ENCODE data around the gene SRGAP1. TPM values are rescaled to one million over a fixed set of nuclear protein-coding genes. Genes with fewer than 3 reads are reported as not detected.

Gene SRGAP1
- total RNA-seq, 1 experiment from 2014 or later, result 28.3 TPM

DNA sequence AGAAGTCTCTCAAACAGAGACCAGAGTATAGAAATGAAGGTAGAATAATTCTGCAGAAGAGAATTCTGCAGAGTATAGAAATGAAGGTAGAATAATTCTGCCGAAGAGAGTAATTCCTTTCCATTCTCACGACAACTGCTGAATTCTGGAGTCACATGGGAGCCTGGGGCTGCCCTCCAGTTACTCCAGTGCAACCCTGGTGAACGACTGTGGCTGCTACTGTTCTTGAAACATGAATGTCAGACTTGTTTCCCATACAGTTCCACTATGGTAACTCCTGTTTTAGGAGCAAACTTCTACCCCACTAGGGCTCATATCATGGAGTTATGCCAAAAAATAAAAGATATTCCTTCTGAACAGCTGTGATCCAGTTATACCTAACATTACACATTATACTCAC lies 213.2 kb downstream of the SRGAP1 start:
- DNase-seq, result no peak
- peaks cover 6% of the 10 kb centered on the region for H3K36me3 Mint-ChIP-seq (ENCODE audit: insufficient read depth, unreplicated experiment)
- no peaks in the 10 kb centered on the region for H3K9me3 Mint-ChIP-seq (ENCODE audit: low read depth, unreplicated experiment)
- CTCF ChIA-PET, result no interaction called here
- no peak overlapping the region for H3K27ac Mint-ChIP-seq (ENCODE audit: unreplicated experiment)
- no peaks in the 10 kb centered on the region for H3K27me3 Mint-ChIP-seq (ENCODE audit: unreplicated experiment)
- no TSS peak for BruUV-seq (replicated peaks)
- TF ChIP-seq, protein P1, sequence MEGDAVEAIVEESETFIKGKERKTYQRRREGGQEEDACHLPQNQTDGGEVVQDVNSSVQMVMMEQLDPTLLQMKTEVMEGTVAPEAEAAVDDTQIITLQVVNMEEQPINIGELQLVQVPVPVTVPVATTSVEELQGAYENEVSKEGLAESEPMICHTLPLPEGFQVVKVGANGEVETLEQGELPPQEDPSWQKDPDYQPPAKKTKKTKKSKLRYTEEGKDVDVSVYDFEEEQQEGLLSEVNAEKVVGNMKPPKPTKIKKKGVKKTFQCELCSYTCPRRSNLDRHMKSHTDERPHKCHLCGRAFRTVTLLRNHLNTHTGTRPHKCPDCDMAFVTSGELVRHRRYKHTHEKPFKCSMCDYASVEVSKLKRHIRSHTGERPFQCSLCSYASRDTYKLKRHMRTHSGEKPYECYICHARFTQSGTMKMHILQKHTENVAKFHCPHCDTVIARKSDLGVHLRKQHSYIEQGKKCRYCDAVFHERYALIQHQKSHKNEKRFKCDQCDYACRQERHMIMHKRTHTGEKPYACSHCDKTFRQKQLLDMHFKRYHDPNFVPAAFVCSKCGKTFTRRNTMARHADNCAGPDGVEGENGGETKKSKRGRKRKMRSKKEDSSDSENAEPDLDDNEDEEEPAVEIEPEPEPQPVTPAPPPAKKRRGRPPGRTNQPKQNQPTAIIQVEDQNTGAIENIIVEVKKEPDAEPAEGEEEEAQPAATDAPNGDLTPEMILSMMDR (IDR thresholded peaks at IDR 0.05; ENCODE audit: unreplicated experiment), result no peak
- no peak overlapping the region for H3K4me3 Mint-ChIP-seq (ENCODE audit: low read depth, unreplicated experiment)
- intact Hi-C loops (cut with micrococcal nuclease; ENCODE audit: unreplicated experiment), result no loop called here
- H3K4me1 Mint-ChIP-seq (ENCODE audit: low read depth, unreplicated experiment), result no peaks in the 10 kb centered on the region

DNA sequence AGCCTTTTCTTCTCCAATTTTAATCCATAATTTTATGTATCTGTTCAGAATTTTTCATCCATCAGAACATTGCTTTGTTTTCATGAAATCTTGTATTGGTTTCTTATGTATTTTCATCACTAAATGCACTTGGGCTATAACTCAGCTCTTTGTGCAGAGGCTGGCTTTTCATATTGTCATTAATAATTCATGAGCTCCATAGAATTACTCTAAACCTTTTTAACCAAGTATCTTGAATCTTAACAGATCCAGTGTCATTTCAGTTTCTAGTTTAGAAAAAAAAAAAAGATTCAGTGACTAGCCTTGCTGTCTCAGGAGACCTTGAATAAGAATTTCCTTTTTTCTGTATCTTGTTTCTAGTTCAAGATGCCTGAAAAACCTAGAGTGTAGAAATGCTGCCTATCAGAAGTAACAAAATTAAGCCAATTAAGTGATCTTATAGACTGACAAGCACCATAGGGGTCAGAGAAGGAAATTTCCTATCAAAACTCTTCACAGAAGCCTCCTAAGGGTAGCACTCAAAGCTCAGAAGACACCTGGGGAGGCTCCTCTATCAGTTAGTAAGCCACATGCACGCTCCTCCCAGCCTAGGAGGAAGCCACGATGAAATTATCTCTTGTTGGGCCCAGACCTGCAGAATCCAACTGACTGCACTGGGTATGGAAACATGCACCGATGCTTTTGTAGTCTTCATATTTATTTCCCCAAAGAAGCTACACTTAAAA lies 214.2 kb downstream of the SRGAP1 start:
- Mint-ChIP-seq H3K27me3 (ENCODE audit: unreplicated experiment) (no peaks in the 10 kb centered on the region), H3K4me3 (ENCODE audit: low read depth, unreplicated experiment) (no peak overlapping the region), H3K36me3 (ENCODE audit: insufficient read depth, unreplicated experiment) (peaks cover 6% of the 10 kb centered on the region), H3K4me1 (ENCODE audit: low read depth, unreplicated experiment) (no peaks in the 10 kb centered on the region), H3K9me3 (ENCODE audit: low read depth, unreplicated experiment) (no peaks in the 10 kb centered on the region), H3K27ac (ENCODE audit: unreplicated experiment) (no peak overlapping the region)
- CTCF ChIA-PET, result interaction anchor here (0.6 kb wide), 1 partner anchor 214 kb away, joined by 3 read pairs; the partner anchor contains the start of gene SRGAP1
- no TSS peak for BruUV-seq (replicated peaks)
- DNase-seq, result no peak
- intact Hi-C loops (cut with micrococcal nuclease; ENCODE audit: unreplicated experiment), result no loop called here
- TF ChIP-seq, protein P1 (IDR thresholded peaks at IDR 0.05; ENCODE audit: unreplicated experiment), result no peak

DNA sequence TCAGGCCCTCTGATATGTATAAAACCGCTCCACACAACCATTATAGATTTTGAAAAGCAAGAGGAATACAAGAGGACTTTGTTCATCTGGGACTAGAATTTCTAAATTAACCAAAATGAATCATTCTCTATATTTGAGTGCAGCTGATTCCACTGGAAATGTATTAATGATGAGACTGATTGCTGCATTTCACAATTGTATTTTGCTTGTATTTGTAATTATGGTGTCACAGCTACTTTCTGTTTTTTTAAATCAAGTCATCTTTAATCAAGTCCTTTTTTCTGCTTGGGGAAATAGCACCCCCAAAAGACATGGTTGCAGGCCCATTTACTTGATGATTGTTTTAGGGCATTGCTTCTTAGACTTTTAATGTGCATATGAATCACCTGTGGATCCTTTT lies 215.2 kb downstream of the SRGAP1 start:
- TF ChIP-seq, protein P1 (IDR thresholded peaks at IDR 0.05; ENCODE audit: unreplicated experiment), result no peak
- H3K27ac Mint-ChIP-seq (ENCODE audit: unreplicated experiment), result no peak overlapping the region
- CTCF ChIA-PET, result no interaction called here
- H3K4me1 Mint-ChIP-seq (ENCODE audit: low read depth, unreplicated experiment), result no peaks in the 10 kb centered on the region
- DNase-seq, result no peak
- H3K36me3 Mint-ChIP-seq (ENCODE audit: insufficient read depth, unreplicated experiment), result peaks cover 6% of the 10 kb centered on the region
- BruUV-seq (replicated peaks), result no TSS peak
- no peaks in the 10 kb centered on the region for H3K27me3 Mint-ChIP-seq (ENCODE audit: unreplicated experiment)
- H3K4me3 Mint-ChIP-seq (ENCODE audit: low read depth, unreplicated experiment), result no peak overlapping the region
- no peaks in the 10 kb centered on the region for H3K9me3 Mint-ChIP-seq (ENCODE audit: low read depth, unreplicated experiment)
- intact Hi-C loops (cut with micrococcal nuclease; ENCODE audit: unreplicated experiment), result no loop called here

- DNase-seq, result no peak
- Mint-ChIP-seq H3K36me3 (ENCODE audit: insufficient read depth, unreplicated experiment) (no peaks in the 10 kb centered on the region), H3K27me3 (ENCODE audit: unreplicated experiment) (no peaks in the 10 kb centered on the region), H3K9me3 (ENCODE audit: low read depth, unreplicated experiment) (no peaks in the 10 kb centered on the region), H3K27ac (ENCODE audit: unreplicated experiment) (no peak overlapping the region), H3K4me3 (ENCODE audit: low read depth, unreplicated experiment) (no peak overlapping the region), H3K4me1 (ENCODE audit: low read depth, unreplicated experiment) (no peaks in the 10 kb centered on the region)
- CTCF ChIA-PET, result no interaction called here
- TF ChIP-seq, protein P1 (IDR thresholded peaks at IDR 0.05; ENCODE audit: unreplicated experiment), result no peak
- no TSS peak for BruUV-seq (replicated peaks)
- intact Hi-C loops (cut with micrococcal nuclease; ENCODE audit: unreplicated experiment), result no loop called here
Observed at GRCh38 chr12:64061868-64062375, 217.4 kb downstream of the SRGAP1 start.
